OCI-LY7 (cell line): ENCODE measurements around the gene GPR27. TPM values are rescaled to one million over a fixed set of nuclear protein-coding genes. Genes with fewer than 3 reads are reported as not detected.

ENCODE experiments used
- BruUV-seq: library from RNA; stranded (reverse); fragments of 400-500 nt; replicated peaks from 2 replicates; lab custom pipeline; 2021; lab: Mats Ljungman, UMichigan
- CTCF ChIA-PET: fragments of 300-600 bp; sonication (Branson Sonifier 250); formaldehyde crosslinking; loops from one replicate; lab custom pipeline; 2022; ENCODE audit warnings: antibody characterized with exemption; ENCODE audit not compliant: unreplicated experiment; lab: Charles Lee
- POLR2A ChIA-PET: fragments of 300-600 bp; sonication (Branson Sonifier 250); formaldehyde crosslinking; loops from one replicate; lab custom pipeline; 2022; ENCODE audit warnings: antibody characterized with exemption; lab: Charles Lee
- DNase-seq: peaks from one replicate; pipeline ENCODE4 v3.0.0-alpha.2; 2015; ENCODE audit warnings: low spot score
- H2AFZ ChIP-seq: fragments of 200-600 bp; sonication (generic), shearing (Covaris generic); 2 replicates; pipeline ENCODE4 v1.6.1; 2014; ENCODE audit warnings: mild to moderate bottlenecking, antibody characterized with exemption, low read length, moderate library complexity
- H3K27ac ChIP-seq: fragments of 200-600 bp; sonication (generic); 2 replicates; pipeline ENCODE4 v1.5.1; 2014; ENCODE audit warnings: mixed run types, low read depth, mild to moderate bottlenecking, moderate library complexity, low read length, inconsistent platforms; ENCODE audit not compliant: poor library complexity, severe bottlenecking
- H3K36me3 ChIP-seq: fragments of 200-600 bp; sonication (generic); 2 replicates; pipeline ENCODE4 v1.6.1; 2014; ENCODE audit warnings: mild to moderate bottlenecking, antibody characterized with exemption, low read length, moderate library complexity, mixed read lengths; ENCODE audit not compliant: insufficient read depth
- H3K4me1 ChIP-seq: fragments of 200-600 bp; sonication (generic); 2 replicates; pipeline ENCODE4 v1.5.1; 2014; ENCODE audit warnings: mild to moderate bottlenecking, low read length; ENCODE audit not compliant: insufficient read depth, poor library complexity, severe bottlenecking
- H3K4me2 ChIP-seq: fragments of 200-600 bp; sonication (generic); 2 replicates; pipeline ENCODE4 v1.6.1; 2014; ENCODE audit warnings: mild to moderate bottlenecking, low read length
- H3K4me3 ChIP-seq: fragments of 200-600 bp; sonication (generic); 2 replicates; pipeline ENCODE4 v1.5.1; 2014; ENCODE audit warnings: mild to moderate bottlenecking, low read depth, low read length; ENCODE audit not compliant: poor library complexity, severe bottlenecking
- H3K79me2 ChIP-seq: fragments of 200-600 bp; sonication (generic); 2 replicates; pipeline ENCODE4 v1.6.1; 2016; ENCODE audit warnings: low read depth, mild to moderate bottlenecking, low read length, moderate library complexity, mixed read lengths; ENCODE audit not compliant: insufficient read depth
- H3K9me2 ChIP-seq: fragments of 200-600 bp; sonication (generic); 2 replicates; pipeline ENCODE4 v1.6.1; 2016; ENCODE audit warnings: mild to moderate bottlenecking, low read length, mixed read lengths; ENCODE audit not compliant: insufficient read depth
- H3K9me3 ChIP-seq: fragments of 200-600 bp; sonication (generic); 2 replicates; pipeline ENCODE4 v1.6.1; 2014; ENCODE audit warnings: mild to moderate bottlenecking, mixed run types, low read length, mixed read lengths
- H4K20me1 ChIP-seq: fragments of 200-600 bp; sonication (generic); 2 replicates; pipeline ENCODE4 v1.6.1; 2014; ENCODE audit warnings: mild to moderate bottlenecking, antibody characterized with exemption, low read length, moderate library complexity, mixed read lengths; ENCODE audit not compliant: insufficient read depth
- EZH2phosphoT487 ChIP-seq: fragments of 200-600 bp; sonication (generic); IDR thresholded peaks from 2 replicates; pipeline ENCODE4 v1.6.1; 2018; ENCODE audit warnings: low read depth, borderline replicate concordance, mild to moderate bottlenecking, mixed run types, antibody characterized with exemption, low read length, moderate library complexity, mixed read lengths
- intact Hi-C: fragments of 100-400 bp; cut with micrococcal nuclease; formaldehyde crosslinking; loops from one replicate; pipeline ENCODE4 v1.10.0; 2022; ENCODE audit not compliant: unreplicated experiment
- total RNA-seq, 2 experiments: library from RNA; depleted of rRNA in 1 of 2; stranded (reverse); fragments of >200 nt in 1 of 2; shearing (Covaris generic) in 1 of 2; gene quantifications; 2 replicates each; pipeline ENCODE4 v1.2.3, GENCODE V29; 2014 to 2022
- TF ChIP-seq, protein P1 (sequence below): fragments of 200-600 bp; sonication (generic); conservative IDR thresholded peaks from 2 replicates; pipeline ENCODE4 v1.5.1; 2014; ENCODE audit warnings: mild to moderate bottlenecking, antibody characterized with exemption, low read length, moderate library complexity, mixed read lengths

GPR27 gene
- total RNA-seq, 2 experiments from 2014 or later = not detected

DNA sequence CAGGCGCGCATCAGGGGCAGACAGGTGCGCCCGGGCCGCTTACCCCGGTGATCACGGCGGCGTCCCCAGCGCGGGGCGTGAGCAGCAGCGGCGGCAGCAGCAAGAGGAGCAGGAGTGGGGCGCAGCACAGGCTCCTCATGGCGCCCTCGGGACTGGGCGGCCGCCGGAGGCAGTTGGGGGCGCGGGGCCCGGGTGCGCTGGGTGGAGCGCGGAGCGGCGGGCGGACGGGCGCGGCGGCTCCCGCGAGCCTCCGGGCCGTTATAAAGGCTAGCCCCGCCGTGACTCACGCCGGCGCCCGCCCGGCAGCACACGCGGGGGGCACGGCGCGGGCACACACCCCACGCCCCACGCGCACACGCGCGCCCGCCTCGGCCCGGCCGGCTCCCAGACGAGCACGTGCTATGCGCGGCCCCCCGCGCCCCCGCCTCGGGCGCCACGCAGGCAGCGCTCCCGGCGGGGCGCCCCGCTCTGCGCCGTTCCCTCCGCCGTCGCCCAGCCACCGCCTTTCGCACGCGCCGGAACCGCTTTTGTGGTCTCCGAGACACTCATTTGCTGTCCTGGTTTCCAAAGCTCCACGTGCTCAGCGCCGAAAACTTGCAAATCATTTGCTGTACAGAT lies 31.4 kb downstream of the GPR27 start, which contains the start of gene PROK2:
Gene PROK2, minus strand, starts transcription at position 235 of the 618 bp plus-strand sequence. Its CDS starts 96 bp downstream, at position 139.
- Histone ChIP-seq H3K36me3 (no peaks in the 10 kb centered on the region), H3K27ac (no peak within 1 kb of the TSS), H3K9me2 (no peaks in the 10 kb centered on the region), H4K20me1 (no peaks in the 10 kb centered on the region), H3K9me3 (no peaks in the 10 kb centered on the region), H3K4me3 (no peak within 1 kb of the TSS), H3K4me2 (no peak within 1 kb of the TSS), H3K79me2 (no peaks in the 10 kb centered on the region), H2AFZ (no peak within 1 kb of the TSS), H3K4me1 (no peaks in the 10 kb centered on the region)
- no peak for TF ChIP-seq EZH2phosphoT487
- ChIA-PET POLR2A (no interaction called here), CTCF (no interaction called here)
- no TSS peak for BruUV-seq
- DNase-seq = no peak
- intact Hi-C loops = no loop called here

DNA sequence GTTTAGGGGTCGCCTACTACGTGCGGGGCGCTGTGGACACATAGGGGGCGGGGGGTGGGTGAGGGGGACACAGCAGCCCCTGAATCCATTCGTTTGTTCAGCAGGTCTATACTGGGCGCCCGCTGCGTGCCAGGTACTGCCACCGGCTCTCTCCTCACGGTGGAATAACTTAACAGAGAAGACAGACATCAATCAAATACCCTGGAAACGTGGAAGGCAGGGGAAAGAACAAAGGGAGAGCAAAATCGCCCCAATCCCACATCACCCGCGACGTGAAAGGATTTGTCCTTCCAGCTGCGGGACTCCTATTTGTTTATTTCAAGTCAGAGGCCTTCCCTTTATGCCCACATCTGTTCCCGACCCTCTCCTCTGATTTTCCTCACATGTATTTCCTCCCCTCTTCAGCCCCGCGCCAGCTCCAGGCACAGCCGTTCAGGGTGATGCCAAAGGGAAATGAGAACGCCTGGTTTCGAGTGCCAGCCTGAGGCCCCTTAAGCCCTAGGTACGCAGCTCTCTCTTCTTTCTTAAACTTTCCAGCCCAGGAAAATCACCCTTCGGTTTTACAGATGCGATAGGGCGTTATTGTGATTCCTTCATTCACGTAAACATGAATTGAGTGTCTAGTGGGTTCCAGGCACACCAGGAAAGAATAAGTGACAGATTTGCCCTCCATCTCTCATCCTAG lies 32.0 kb downstream of the GPR27 start:
- intact Hi-C loops = no loop called here

DNA sequence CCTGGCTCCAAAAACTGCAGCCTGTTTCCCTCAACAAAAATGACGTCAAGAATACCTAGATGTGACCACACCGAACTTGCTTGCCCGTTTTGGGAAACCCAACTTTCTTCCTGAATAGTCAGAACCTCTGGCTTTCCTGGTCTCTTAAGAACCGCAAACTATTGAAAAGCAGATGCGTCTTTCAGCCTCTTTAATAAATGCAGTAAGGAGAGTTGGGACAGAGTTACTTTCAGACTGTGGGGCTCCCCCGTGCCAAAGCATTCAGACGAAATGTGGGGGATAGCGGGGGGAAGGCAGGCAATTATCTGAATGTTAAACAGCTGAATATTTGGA lies 32.5 kb downstream of the GPR27 start:
- Histone ChIP-seq H3K4me3 (no peak overlapping the region), H2AFZ (no peak overlapping the region), H3K9me2 (no peaks in the 10 kb centered on the region), H3K27ac (no peak overlapping the region), H4K20me1 (no peaks in the 10 kb centered on the region), H3K4me2 (no peak overlapping the region), H3K79me2 (no peaks in the 10 kb centered on the region), H3K4me1 (no peaks in the 10 kb centered on the region), H3K36me3 (no peaks in the 10 kb centered on the region), H3K9me3 (no peaks in the 10 kb centered on the region)
- ChIA-PET CTCF (no interaction called here), POLR2A (no interaction called here)
- BruUV-seq = no TSS peak
- intact Hi-C loops = no loop called here
- TF ChIP-seq, protein P1, sequence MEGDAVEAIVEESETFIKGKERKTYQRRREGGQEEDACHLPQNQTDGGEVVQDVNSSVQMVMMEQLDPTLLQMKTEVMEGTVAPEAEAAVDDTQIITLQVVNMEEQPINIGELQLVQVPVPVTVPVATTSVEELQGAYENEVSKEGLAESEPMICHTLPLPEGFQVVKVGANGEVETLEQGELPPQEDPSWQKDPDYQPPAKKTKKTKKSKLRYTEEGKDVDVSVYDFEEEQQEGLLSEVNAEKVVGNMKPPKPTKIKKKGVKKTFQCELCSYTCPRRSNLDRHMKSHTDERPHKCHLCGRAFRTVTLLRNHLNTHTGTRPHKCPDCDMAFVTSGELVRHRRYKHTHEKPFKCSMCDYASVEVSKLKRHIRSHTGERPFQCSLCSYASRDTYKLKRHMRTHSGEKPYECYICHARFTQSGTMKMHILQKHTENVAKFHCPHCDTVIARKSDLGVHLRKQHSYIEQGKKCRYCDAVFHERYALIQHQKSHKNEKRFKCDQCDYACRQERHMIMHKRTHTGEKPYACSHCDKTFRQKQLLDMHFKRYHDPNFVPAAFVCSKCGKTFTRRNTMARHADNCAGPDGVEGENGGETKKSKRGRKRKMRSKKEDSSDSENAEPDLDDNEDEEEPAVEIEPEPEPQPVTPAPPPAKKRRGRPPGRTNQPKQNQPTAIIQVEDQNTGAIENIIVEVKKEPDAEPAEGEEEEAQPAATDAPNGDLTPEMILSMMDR = no peak
- no peak for TF ChIP-seq EZH2phosphoT487
- DNase-seq = no peak

More for the DNA sequence above, 32.0 kb downstream of the GPR27 start:
- BruUV-seq = no TSS peak
- DNase-seq = no peak
- Histone ChIP-seq H2AFZ (no peak overlapping the region), H3K4me3 (no peak overlapping the region), H3K27ac (no peak overlapping the region), H3K79me2 (no peaks in the 10 kb centered on the region), H4K20me1 (no peaks in the 10 kb centered on the region), H3K4me2 (no peak overlapping the region), H3K9me3 (no peaks in the 10 kb centered on the region), H3K36me3 (no peaks in the 10 kb centered on the region), H3K9me2 (no peaks in the 10 kb centered on the region), H3K4me1 (no peaks in the 10 kb centered on the region)
- no peak for TF ChIP-seq EZH2phosphoT487
- TF ChIP-seq, protein P1 = no peak
- ChIA-PET CTCF (no interaction called here), POLR2A (no interaction called here)
